GM13976 (cell line): Measurements from ENCODE around the gene SCGB3A2.

Experiments used
- DNase-seq: peaks from one replicate; pipeline ENCODE4 v3.0.0; 2012; ENCODE audit warnings: low spot score
- CTCF ChIP-seq: IDR thresholded peaks from 2 replicates; pipeline ENCODE4 v1.5.1; 2012; ENCODE audit warnings: borderline replicate concordance, mild to moderate bottlenecking; ENCODE audit not compliant: insufficient read depth; ENCODE audit errors: extremely low read depth, missing control alignments, control extremely low read depth
- in situ Hi-C: fragments of 300-500 bp; cut with MboI; formaldehyde crosslinking; loops from one replicate; pipeline ENCODE4 v1.12.0; 2022; ENCODE audit warnings: low sequenced_read_pairs, mixed read lengths, inconsistent platforms; ENCODE audit not compliant: unreplicated experiment

Gene SCGB3A2

GRCh38 chr5:147876141-147876540, 2.4 kb upstream of the SCGB3A2 start:
- no peak for DNase-seq
- no peak for TF ChIP-seq CTCF
- in situ Hi-C loops: no loop called here

GRCh38 chr5:147876626-147877025, 1.9 kb upstream of the SCGB3A2 start:
- in situ Hi-C loops: no loop called here
- DNase-seq: no peak
- no peak for TF ChIP-seq CTCF

GRCh38 chr5:147879784-147880183, 1.3 kb downstream of the SCGB3A2 start:
- no peak for DNase-seq
- TF ChIP-seq CTCF: no peak
- in situ Hi-C loops: no loop called here

GRCh38 chr5:147880487-147880886, 2.0 kb downstream of the SCGB3A2 start:
- TF ChIP-seq CTCF: no peak
- in situ Hi-C loops: no loop called here
- DNase-seq: no peak

GRCh38 chr5:147882586-147883313, 4.2 kb downstream of the SCGB3A2 start:
- in situ Hi-C loops: no loop called here
- no peak for TF ChIP-seq CTCF
- no peak for DNase-seq

- TF ChIP-seq CTCF: no peak
- DNase-seq: no peak
- in situ Hi-C loops: no loop called here
Observed at GRCh38 chr5:147887026-147887627, 8.6 kb downstream of the SCGB3A2 start.
